NB4 (cell line): Measurements from ENCODE around the gene ENAM.

Experiments
- CTCF ChIP-seq: IDR thresholded peaks from one replicate; pipeline ENCODE4 v1.5.1; 2012; ENCODE audit warnings: low read depth, low read length
- POLR2A ChIP-seq: IDR thresholded peaks from 2 replicates; pipeline ENCODE4 v1.6.1; 2011; ENCODE audit warnings: mild to moderate bottlenecking; ENCODE audit not compliant: insufficient read length; ENCODE audit errors: extremely low read depth

GRCh38 chr4:70674191-70674590, 45.6 kb downstream of the ENAM start:
- TF ChIP-seq CTCF: no peak
- no peak for TF ChIP-seq POLR2A
